ENCODE results near the gene EEFSEC. TPM values are rescaled to one million over a fixed set of nuclear protein-coding genes. Genes with fewer than 3 reads are reported as not detected.

The EEFSEC gene
- total and polyA plus RNA-seq, 8 donors: 5.9 to 9.8 (median 7.4) TPM

DNA sequence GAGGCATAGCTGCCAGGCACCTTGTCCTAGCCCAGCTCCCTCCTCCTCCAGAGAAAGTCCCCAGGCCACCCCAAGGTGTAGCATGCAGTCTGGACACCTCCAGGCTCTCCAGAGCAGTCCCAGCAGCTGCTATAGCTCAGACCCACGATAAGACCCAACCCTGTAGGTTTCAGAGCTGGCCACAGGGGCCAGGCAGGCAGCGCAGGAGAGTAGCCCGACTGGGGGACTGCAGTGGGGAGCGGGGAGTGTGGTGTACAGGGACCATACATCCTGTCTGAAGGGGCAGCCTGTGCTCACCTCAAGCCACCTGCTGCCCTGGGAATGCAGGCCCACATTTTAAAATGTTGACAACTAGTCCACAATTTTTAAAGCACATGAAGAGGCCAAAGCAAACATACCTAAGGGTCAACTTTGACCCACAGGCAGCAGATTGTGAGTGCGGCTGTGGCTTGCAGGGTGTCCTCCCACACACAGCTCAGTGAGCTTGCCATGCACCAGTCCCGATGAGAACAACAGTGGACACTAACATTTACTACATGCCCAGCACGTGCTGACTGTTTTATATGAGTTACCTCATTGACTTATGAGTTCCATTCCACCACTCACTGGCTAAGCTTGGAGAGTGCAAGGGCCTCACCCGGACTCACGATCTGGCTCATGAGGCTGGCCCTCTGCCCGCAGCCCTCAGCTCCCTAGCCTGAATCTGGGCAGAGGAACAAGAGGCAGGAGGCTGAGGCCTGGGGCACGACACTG, 232.0 kb downstream of the EEFSEC start:
- 46 to 48% methylated on average over 11 of the region's 11 CpGs for WGBS, 2 donors
- Histone ChIP-seq H3K27me3 (no peaks in the 10 kb centered on the region), H3K9me3 (no peaks in the 10 kb centered on the region), H3K36me3 (no peaks in the 10 kb centered on the region), H3K4me1 (peaks cover 25 to 40% (median 36%) of the 10 kb centered on the region in 3 donors), H3K27ac (peak overlapping the region; percentile 3 to 53 (median 37)), H3K4me3 (no peak overlapping the region)
- intact Hi-C loops (cut with DNase I): no loop called here
- FAIRE-seq: no peak
- ATAC-seq: peak; percentile 53 to 69 (median 58)
- peak in 5 of 6 donors; percentile 64 to 89 (median 73) for DNase-seq
- TF ChIP-seq, protein P1, sequence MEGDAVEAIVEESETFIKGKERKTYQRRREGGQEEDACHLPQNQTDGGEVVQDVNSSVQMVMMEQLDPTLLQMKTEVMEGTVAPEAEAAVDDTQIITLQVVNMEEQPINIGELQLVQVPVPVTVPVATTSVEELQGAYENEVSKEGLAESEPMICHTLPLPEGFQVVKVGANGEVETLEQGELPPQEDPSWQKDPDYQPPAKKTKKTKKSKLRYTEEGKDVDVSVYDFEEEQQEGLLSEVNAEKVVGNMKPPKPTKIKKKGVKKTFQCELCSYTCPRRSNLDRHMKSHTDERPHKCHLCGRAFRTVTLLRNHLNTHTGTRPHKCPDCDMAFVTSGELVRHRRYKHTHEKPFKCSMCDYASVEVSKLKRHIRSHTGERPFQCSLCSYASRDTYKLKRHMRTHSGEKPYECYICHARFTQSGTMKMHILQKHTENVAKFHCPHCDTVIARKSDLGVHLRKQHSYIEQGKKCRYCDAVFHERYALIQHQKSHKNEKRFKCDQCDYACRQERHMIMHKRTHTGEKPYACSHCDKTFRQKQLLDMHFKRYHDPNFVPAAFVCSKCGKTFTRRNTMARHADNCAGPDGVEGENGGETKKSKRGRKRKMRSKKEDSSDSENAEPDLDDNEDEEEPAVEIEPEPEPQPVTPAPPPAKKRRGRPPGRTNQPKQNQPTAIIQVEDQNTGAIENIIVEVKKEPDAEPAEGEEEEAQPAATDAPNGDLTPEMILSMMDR (IDR thresholded peaks at IDR 0.05): no peak

DNA sequence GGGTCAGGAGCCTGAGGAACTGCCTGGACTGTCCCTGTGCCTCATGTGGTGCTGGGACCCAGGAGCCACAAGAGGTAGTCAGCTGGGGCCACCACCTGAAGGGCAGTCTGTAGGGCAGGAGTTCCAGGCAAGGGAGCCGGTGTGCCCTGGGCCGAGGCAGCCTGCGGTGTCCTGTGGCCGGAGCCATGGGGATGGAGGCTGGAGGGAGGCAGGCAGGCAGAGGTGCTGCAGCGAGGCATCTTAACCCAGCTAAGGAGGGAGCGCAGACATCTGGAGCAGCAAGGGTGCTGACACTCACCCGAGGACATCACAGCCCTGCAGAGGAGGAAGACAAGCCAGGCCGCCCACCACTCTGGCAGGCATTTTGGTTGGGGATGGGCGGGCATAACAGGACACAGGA, 235.7 kb downstream of the EEFSEC start:
- intact Hi-C loops (cut with DNase I): no loop called here
- no peak for FAIRE-seq
- 97 to 99% methylated on average over 9 of the region's 9 CpGs for WGBS, 2 donors

GRCh38 chr3:128390867-128391266, 237.6 kb downstream of the EEFSEC start:
- Histone ChIP-seq H3K36me3 (no peaks in the 10 kb centered on the region), H3K9me3 (no peaks in the 10 kb centered on the region), H3K27ac (no peak overlapping the region), H3K4me1 (peaks cover 7 to 14% (median 13%) of the 10 kb centered on the region in 3 donors), H3K27me3 (no peaks in the 10 kb centered on the region), H3K4me3 (no peak overlapping the region)
- WGBS, 2 donors: 94 to 98% methylated on average over 9 of the region's 9 CpGs
- FAIRE-seq: no peak
- no peak for DNase-seq
- intact Hi-C loops (cut with DNase I): no loop called here
- TF ChIP-seq, protein P1 (IDR thresholded peaks at IDR 0.05): no peak
- no peak for ATAC-seq

More for the DNA sequence above, 235.7 kb downstream of the EEFSEC start:
- Histone ChIP-seq H3K4me3 (no peak overlapping the region), H3K9me3 (no peaks in the 10 kb centered on the region), H3K4me1 (peaks cover 8 to 23% (median 20%) of the 10 kb centered on the region in 3 donors), H3K27me3 (no peaks in the 10 kb centered on the region), H3K27ac (no peak overlapping the region), H3K36me3 (no peaks in the 10 kb centered on the region)
- DNase-seq (no peak), ATAC-seq (no peak)
- TF ChIP-seq, protein P1 (IDR thresholded peaks at IDR 0.05): no peak

DNA sequence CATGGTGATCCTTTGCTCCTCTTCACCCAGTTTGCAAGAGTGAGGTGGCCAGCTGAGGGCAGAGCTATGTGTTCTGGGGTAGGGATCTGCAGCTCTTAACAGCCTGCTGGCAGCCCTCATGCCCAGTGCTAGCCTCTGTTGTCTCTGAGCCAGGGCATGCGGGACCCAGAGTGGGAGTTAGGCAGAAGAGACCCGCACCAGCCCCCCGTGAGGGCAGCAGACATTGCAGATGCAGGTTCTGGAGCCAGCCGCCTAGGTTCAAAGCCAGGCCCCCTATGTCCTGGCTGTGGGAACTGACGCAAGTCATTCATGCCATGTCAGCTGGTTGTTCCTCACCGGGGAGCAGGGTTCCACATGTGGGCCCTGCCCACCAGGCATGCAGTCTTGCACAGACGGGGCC, 238.7 kb downstream of the EEFSEC start:
- WGBS, 2 donors: 83 to 93% methylated on average over 7 of the region's 7 CpGs
- DNase-seq (no peak), ATAC-seq (no peak), FAIRE-seq (no peak)
- no peaks in the 10 kb centered on the region for H3K9me3 ChIP-seq
- H3K36me3 ChIP-seq: no peaks in the 10 kb centered on the region
- H3K27me3 ChIP-seq: no peaks in the 10 kb centered on the region
- no peak overlapping the region for H3K4me3 ChIP-seq
- H3K4me1 ChIP-seq: peaks cover 6 to 16% (median 14%) of the 10 kb centered on the region in 3 donors
- no peak overlapping the region for H3K27ac ChIP-seq
- TF ChIP-seq, protein P1 (IDR thresholded peaks at IDR 0.05): no peak
- intact Hi-C loops (cut with DNase I): no loop called here

Measured in pancreas (tissue), 10 donors.